Keratinocyte (primary cell): ENCODE measurements around the gene TNRC18. TPM values are rescaled to one million over a fixed set of nuclear protein-coding genes. Genes with fewer than 3 reads are reported as not detected.

Source experiments
- DNase-seq: peaks from one replicate; pipeline ENCODE4 v3.0.0-alpha.2; 2011; ENCODE audit warnings: low read depth, missing footprints, low spot score
- FAIRE-seq: peaks from 2 replicates; lab custom pipeline; 2011; peaks lifted over from hg19 to GRCh38; lab: Jason Lieb, UNC
- H2AFZ ChIP-seq: 2 replicates; pipeline ENCODE4 v1.6.0; 2012; ENCODE audit warnings: low read length, control low read depth, inconsistent platforms; ENCODE audit not compliant: control insufficient read depth
- H3K27ac ChIP-seq: 2 replicates; pipeline ENCODE4 v1.5.1; 2011; ENCODE audit warnings: low read length; ENCODE audit not compliant: control insufficient read depth, insufficient read depth
- H3K27me3 ChIP-seq: 3 replicates; pipeline ENCODE4 v1.6.0; 2011; ENCODE audit warnings: low read length; ENCODE audit not compliant: control insufficient read depth, insufficient read depth; ENCODE audit errors: extremely low read depth
- H3K36me3 ChIP-seq, 2 experiments: 2 replicates in 1 of 2; 3 replicates in 1 of 2; pipeline ENCODE4 v1.5.1; 2011; ENCODE audit warnings: low read length in 2 of 2, mild to moderate bottlenecking in 1 of 2; ENCODE audit not compliant: control insufficient read depth in 2 of 2, insufficient read depth in 2 of 2; ENCODE audit errors: extremely low read depth in 1 of 2
- H3K4me1 ChIP-seq: 3 replicates; pipeline ENCODE4 v1.5.1; 2011; ENCODE audit warnings: low read length; ENCODE audit not compliant: control insufficient read depth, insufficient read depth; ENCODE audit errors: extremely low read depth
- H3K4me2 ChIP-seq: 3 replicates; pipeline ENCODE4 v1.6.0; 2011; ENCODE audit warnings: low read depth, low read length; ENCODE audit not compliant: control insufficient read depth, insufficient read depth; ENCODE audit errors: extremely low read depth
- H3K4me3 ChIP-seq, 3 experiments: fragments of 200-600 bp in 1 of 3; sonication (generic) in 1 of 3; 2 replicates in 2 of 3; 3 replicates in 1 of 3; pipeline ENCODE4 v1.5.1; 2011 to 2016; ENCODE audit warnings: low read length in 3 of 3, mild to moderate bottlenecking in 3 of 3, control low read depth in 2 of 3, inconsistent platforms in 1 of 3, low read depth in 1 of 3, mixed read lengths in 1 of 3, mixed run types in 1 of 3, moderate library complexity in 1 of 3; ENCODE audit not compliant: control insufficient read depth in 2 of 3, insufficient read depth in 2 of 3; ENCODE audit errors: extremely low read depth in 1 of 3
- H3K79me2 ChIP-seq: 2 replicates; pipeline ENCODE4 v1.6.0; 2012; ENCODE audit warnings: low read length; ENCODE audit not compliant: control insufficient read depth, insufficient read depth
- H3K9ac ChIP-seq: 3 replicates; pipeline ENCODE4 v1.6.0; 2011; ENCODE audit warnings: low read length; ENCODE audit not compliant: control insufficient read depth, insufficient read depth; ENCODE audit errors: extremely low read depth
- H3K9me1 ChIP-seq: 3 replicates; pipeline ENCODE4 v1.6.0; 2011; ENCODE audit warnings: low read length; ENCODE audit not compliant: control insufficient read depth, insufficient read depth; ENCODE audit errors: extremely low read depth
- H3K9me3 ChIP-seq: 2 replicates; pipeline ENCODE4 v1.5.1; 2012; ENCODE audit warnings: low read depth, low read length; ENCODE audit not compliant: control insufficient read depth
- H4K20me1 ChIP-seq: 3 replicates; pipeline ENCODE4 v1.6.0; 2011; ENCODE audit warnings: low read length; ENCODE audit not compliant: control insufficient read depth, insufficient read depth; ENCODE audit errors: extremely low read depth
- CTCF ChIP-seq, 3 experiments: IDR thresholded peaks in 1 of 3; conservative IDR thresholded peaks in 1 of 3; optimal IDR thresholded peaks in 1 of 3; 2 replicates in 2 of 3; 3 replicates in 1 of 3; pipeline versions ENCODE3 to v1.5.1; 2011; ENCODE audit warnings: low read length in 3 of 3, mild to moderate bottlenecking in 3 of 3, moderate library complexity in 2 of 3, control low read depth in 1 of 3, inconsistent platforms in 1 of 3; ENCODE audit not compliant: insufficient read depth in 2 of 3; ENCODE audit errors: extremely low read depth in 1 of 3
- EZH2 ChIP-seq: IDR thresholded peaks from one replicate; pipeline ENCODE4 v1.6.1; 2012; ENCODE audit warnings: inconsistent platforms, mild to moderate bottlenecking, low read length, moderate library complexity
- dilution Hi-C: fragments of 300-500 bp; cut with MboI; formaldehyde crosslinking; loops from one replicate; pipeline ENCODE4 v1.7.0; 2020; ENCODE audit warnings: low sequenced_read_pairs; ENCODE audit not compliant: extremely low pct_ligation_motif_present
- polyA plus RNA-seq, 5 experiments: library from polyadenylated mRNA; depleted of rRNA in 3 of 5; stranded (reverse) in 3 of 5; stranded (forward) in 1 of 5; unstranded in 1 of 5; fragments of >200 nt; gene quantifications; 1 replicate in 1 of 5; 2 replicates in 3 of 5; 3 replicates in 1 of 5; pipeline versions ENCODE4 v1.2.1 to v1.2.3, GENCODE V29; 2011 to 2012; ENCODE audit warnings: missing spikeins in 2 of 5, low read depth in 1 of 5, low replicate concordance in 1 of 5

The TNRC18 gene
- polyA plus RNA-seq, 1 donor (not counting 4 experiments of a cell fraction or from before 2014, with no cell fraction given): 13.2 TPM

DNA sequence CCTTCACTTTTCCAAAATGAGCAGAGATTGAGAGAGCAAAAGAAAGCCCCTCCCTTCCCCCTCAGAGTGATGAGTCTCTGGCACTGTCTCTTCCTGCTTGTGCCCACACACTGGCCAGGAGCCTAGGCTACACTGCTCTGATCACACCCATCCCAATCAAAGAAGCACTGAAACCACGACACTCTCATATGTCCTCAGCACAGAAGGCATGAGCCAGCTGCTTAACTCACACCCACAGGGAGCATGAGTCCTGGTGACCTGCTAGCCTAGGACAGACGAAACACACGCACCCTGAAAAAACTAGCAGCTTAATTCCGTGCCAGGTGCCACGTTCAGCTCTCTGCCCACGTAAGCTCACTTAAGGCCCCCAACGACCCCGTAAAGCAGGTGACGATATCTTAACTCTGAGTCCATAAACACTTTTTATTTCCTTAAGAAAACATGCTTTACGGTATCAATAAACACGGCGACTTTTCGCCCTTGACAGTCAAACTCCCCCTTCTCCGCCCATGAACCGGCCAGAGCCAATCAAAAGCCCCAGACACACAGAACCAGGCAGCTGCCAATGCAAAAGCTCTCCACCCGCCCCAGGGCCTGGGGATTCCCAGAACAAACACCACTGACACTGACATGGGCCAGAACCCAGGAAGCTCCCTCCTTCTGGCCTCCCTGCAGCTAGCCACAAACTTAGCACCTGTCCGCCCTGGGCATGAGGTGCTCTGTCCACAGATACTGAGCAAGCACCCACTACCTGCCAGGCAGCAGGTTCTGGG is 69.0 kb downstream of the TNRC18 start:
- DNase-seq: peak; percentile 9
- no peak for FAIRE-seq
- H4K20me1 ChIP-seq: peaks cover 33% of the 10 kb centered on the region

GRCh38 chr7:5352440-5353010 is 71.1 kb downstream of the TNRC18 start:
- dilution Hi-C loops: no loop called here
- H2AFZ ChIP-seq: no peak overlapping the region
- H3K9me1 ChIP-seq: peaks cover 4% of the 10 kb centered on the region
- no peak for TF ChIP-seq EZH2
- no peak for TF ChIP-seq CTCF (optimal IDR thresholded peaks at IDR 0.05 in 1 of 3, IDR thresholded peaks at IDR 0.05 in 1 of 3, conservative IDR thresholded peaks at IDR 0.05 in 1 of 3; ENCODE audit: extremely low read depth in 1 of 3, insufficient read depth in 2 of 3, low read length in 3 of 3)
- no peak overlapping the region for H3K4me2 ChIP-seq
- H3K4me1 ChIP-seq: peaks cover 11% of the 10 kb centered on the region
- peaks cover 69% of the 10 kb centered on the region for H3K79me2 ChIP-seq
- DNase-seq (no peak), FAIRE-seq (no peak)
- H3K4me3 ChIP-seq: no peak overlapping the region
- H3K9me3 ChIP-seq: no peaks in the 10 kb centered on the region
- no peak overlapping the region for H3K27ac ChIP-seq
- H4K20me1 ChIP-seq: peaks cover 33% of the 10 kb centered on the region
- H3K9ac ChIP-seq: no peak overlapping the region
- no peaks in the 10 kb centered on the region for H3K27me3 ChIP-seq
- peaks cover 31 to 42% of the 10 kb centered on the region in 2 experiments for H3K36me3 ChIP-seq

More for the DNA sequence above, 69.0 kb downstream of the TNRC18 start:
- TF ChIP-seq CTCF (optimal IDR thresholded peaks at IDR 0.05 in 1 of 3, IDR thresholded peaks at IDR 0.05 in 1 of 3, conservative IDR thresholded peaks at IDR 0.05 in 1 of 3; ENCODE audit: extremely low read depth in 1 of 3, insufficient read depth in 2 of 3, low read length in 3 of 3) (no peak), EZH2 (no peak)
- Histone ChIP-seq H3K27me3 (no peaks in the 10 kb centered on the region), H3K9me1 (peaks cover 4% of the 10 kb centered on the region), H3K79me2 (peaks cover 73% of the 10 kb centered on the region), H3K4me3 (no peak overlapping the region), H3K27ac (peak overlapping the region; percentile 44), H3K4me2 (no peak overlapping the region), H2AFZ (no peak overlapping the region), H3K4me1 (peaks cover 11% of the 10 kb centered on the region), H3K36me3 (peaks cover 48 to 49% of the 10 kb centered on the region in 2 experiments), H3K9me3 (no peaks in the 10 kb centered on the region), H3K9ac (no peak overlapping the region)
- dilution Hi-C loops: no loop called here
